ENCODE results near the gene XYLT1.

The XYLT1 gene

GRCh38 chr16:17206712-17207111 is 264.0 kb downstream of the XYLT1 start:
- DNase-seq (ENCODE audit: low spot score) (no peak), FAIRE-seq (no peak)

- FAIRE-seq, result no peak
- no peak for DNase-seq (ENCODE audit: low spot score)
Observed at GRCh38 chr16:17205279-17206211, 265.2 kb downstream of the XYLT1 start.

- no peak for FAIRE-seq
- DNase-seq (ENCODE audit: low spot score), result no peak
Observed at GRCh38 chr16:17204644-17205043, 266.1 kb downstream of the XYLT1 start.

GRCh38 chr16:17204206-17204605 is 266.6 kb downstream of the XYLT1 start:
- FAIRE-seq (no peak), DNase-seq (ENCODE audit: low spot score) (no peak)

GRCh38 chr16:17203424-17203823 is 267.3 kb downstream of the XYLT1 start:
- DNase-seq (ENCODE audit: low spot score), result no peak

GRCh38 chr16:17199135-17199534 is 271.6 kb downstream of the XYLT1 start:
- no peak for DNase-seq (ENCODE audit: low spot score)
- no peak for FAIRE-seq

More at GRCh38 chr16:17203424-17203823, 267.3 kb downstream of the XYLT1 start:
- no peak for FAIRE-seq

GRCh38 chr16:17196526-17196925 is 274.2 kb downstream of the XYLT1 start:
- DNase-seq (ENCODE audit: low spot score) (no peak), FAIRE-seq (no peak)

- DNase-seq (ENCODE audit: low spot score) (peak; percentile 9), FAIRE-seq (no peak)
Observed at GRCh38 chr16:17194190-17194780, 276.5 kb downstream of the XYLT1 start.

GRCh38 chr16:17193566-17194100 is 277.1 kb downstream of the XYLT1 start:
- FAIRE-seq, result no peak

GRCh38 chr16:17184026-17184425 is 286.7 kb downstream of the XYLT1 start:
- FAIRE-seq (no peak), DNase-seq (ENCODE audit: low spot score) (no peak)

More at GRCh38 chr16:17193566-17194100, 277.1 kb downstream of the XYLT1 start:
- DNase-seq (ENCODE audit: low spot score), result no peak

GRCh38 chr16:17177959-17178905 is 292.5 kb downstream of the XYLT1 start:
- no peak for DNase-seq (ENCODE audit: low spot score)
- FAIRE-seq, result no peak

GRCh38 chr16:17177242-17177958 is 293.4 kb downstream of the XYLT1 start:
- DNase-seq (ENCODE audit: low spot score), result no peak

GRCh38 chr16:17176199-17176598 is 294.6 kb downstream of the XYLT1 start:
- FAIRE-seq, result no peak
- no peak for DNase-seq (ENCODE audit: low spot score)

More at GRCh38 chr16:17177242-17177958, 293.4 kb downstream of the XYLT1 start:
- FAIRE-seq, result no peak

- FAIRE-seq (no peak), DNase-seq (ENCODE audit: low spot score) (no peak)
Observed at GRCh38 chr16:17173281-17173680, 297.5 kb downstream of the XYLT1 start.

GRCh38 chr16:17171250-17172143 is 299.3 kb downstream of the XYLT1 start:
- no peak for FAIRE-seq

GRCh38 chr16:17170435-17170834 is 300.3 kb downstream of the XYLT1 start:
- FAIRE-seq, result no peak

More at GRCh38 chr16:17171250-17172143, 299.3 kb downstream of the XYLT1 start:
- DNase-seq (ENCODE audit: low spot score), result no peak

GRCh38 chr16:17168181-17168580 is 302.6 kb downstream of the XYLT1 start:
- DNase-seq (ENCODE audit: low spot score) (no peak), FAIRE-seq (no peak)

More at GRCh38 chr16:17170435-17170834, 300.3 kb downstream of the XYLT1 start:
- no peak for DNase-seq (ENCODE audit: low spot score)

GRCh38 chr16:17166095-17166494 is 304.7 kb downstream of the XYLT1 start:
- no peak for DNase-seq (ENCODE audit: low spot score)

GRCh38 chr16:17162560-17162959 is 308.2 kb downstream of the XYLT1 start:
- DNase-seq (ENCODE audit: low spot score) (no peak), FAIRE-seq (no peak)

More at GRCh38 chr16:17166095-17166494, 304.7 kb downstream of the XYLT1 start:
- no peak for FAIRE-seq

Measured in urothelium cell line (cell line).